ENCODE measurements around the gene LAMA2. TPM values are rescaled to one million over a fixed set of nuclear protein-coding genes. Genes with fewer than 3 reads are reported as not detected.

The LAMA2 gene
- total RNA-seq, 2 donors from 2014 or later = 2.2 to 3.4 TPM

GRCh38 chr6:128997880-128998279, 114.9 kb downstream of the LAMA2 start:
- Mint-ChIP-seq H3K36me3 (ENCODE audit: low read depth) (peaks cover 2% of the 10 kb centered on the region), H3K27ac (no peak overlapping the region), H3K27me3 (peaks cover 12% of the 10 kb centered on the region), H3K4me1 (no peaks in the 10 kb centered on the region), H3K4me3 (no peak overlapping the region)
- DNase-seq (no peak), ATAC-seq (no peak)
- no peaks in the 10 kb centered on the region for H3K9me3 ChIP-seq (ENCODE audit: control insufficient read depth, low read length, poor library complexity, severe bottlenecking)

GRCh38 chr6:129006724-129007514, 124.0 kb downstream of the LAMA2 start:
- no peaks in the 10 kb centered on the region for H3K9me3 ChIP-seq (ENCODE audit: control insufficient read depth, low read length, poor library complexity, severe bottlenecking)
- H3K27me3 Mint-ChIP-seq = peaks cover 35% of the 10 kb centered on the region
- peaks cover 2% of the 10 kb centered on the region for H3K36me3 Mint-ChIP-seq (ENCODE audit: low read depth)
- ATAC-seq (no peak), DNase-seq (no peak)
- no peak overlapping the region for H3K27ac Mint-ChIP-seq
- H3K4me1 Mint-ChIP-seq = peaks cover 7% of the 10 kb centered on the region
- H3K4me3 Mint-ChIP-seq = no peak overlapping the region

- ATAC-seq = no peak
- Mint-ChIP-seq H3K4me1 (peaks cover 7% of the 10 kb centered on the region), H3K27ac (no peak overlapping the region)
Observed at GRCh38 chr6:129007701-129008373, 124.9 kb downstream of the LAMA2 start.

GRCh38 chr6:129008591-129008990, 125.7 kb downstream of the LAMA2 start:
- Mint-ChIP-seq H3K4me3 (no peak overlapping the region), H3K27ac (no peak overlapping the region), H3K27me3 (peaks cover 37% of the 10 kb centered on the region), H3K36me3 (ENCODE audit: low read depth) (peaks cover 2% of the 10 kb centered on the region), H3K4me1 (peaks cover 7% of the 10 kb centered on the region)
- no peaks in the 10 kb centered on the region for H3K9me3 ChIP-seq (ENCODE audit: control insufficient read depth, low read length, poor library complexity, severe bottlenecking)
- ATAC-seq = no peak
- no peak for DNase-seq

More at GRCh38 chr6:129007701-129008373, 124.9 kb downstream of the LAMA2 start:
- H3K9me3 ChIP-seq (ENCODE audit: control insufficient read depth, low read length, poor library complexity, severe bottlenecking) = no peaks in the 10 kb centered on the region
- peaks cover 35% of the 10 kb centered on the region for H3K27me3 Mint-ChIP-seq
- H3K4me3 Mint-ChIP-seq = no peak overlapping the region
- H3K36me3 Mint-ChIP-seq (ENCODE audit: low read depth) = peaks cover 2% of the 10 kb centered on the region
- no peak for DNase-seq

GRCh38 chr6:129009851-129010250, 126.9 kb downstream of the LAMA2 start:
- no peak overlapping the region for H3K27ac Mint-ChIP-seq

GRCh38 chr6:129014302-129014701, 131.4 kb downstream of the LAMA2 start:
- no peak overlapping the region for H3K4me3 Mint-ChIP-seq
- no peak for DNase-seq
- peaks cover 3% of the 10 kb centered on the region for H3K36me3 Mint-ChIP-seq (ENCODE audit: low read depth)
- H3K4me1 Mint-ChIP-seq = no peaks in the 10 kb centered on the region
- no peaks in the 10 kb centered on the region for H3K9me3 ChIP-seq (ENCODE audit: control insufficient read depth, low read length, poor library complexity, severe bottlenecking)
- no peak overlapping the region for H3K27ac Mint-ChIP-seq
- ATAC-seq = no peak
- peaks cover 24% of the 10 kb centered on the region for H3K27me3 Mint-ChIP-seq

More at GRCh38 chr6:129009851-129010250, 126.9 kb downstream of the LAMA2 start:
- peaks cover 7% of the 10 kb centered on the region for H3K4me1 Mint-ChIP-seq
- H3K9me3 ChIP-seq (ENCODE audit: control insufficient read depth, low read length, poor library complexity, severe bottlenecking) = no peaks in the 10 kb centered on the region
- peaks cover 42% of the 10 kb centered on the region for H3K27me3 Mint-ChIP-seq
- DNase-seq (no peak), ATAC-seq (no peak)
- no peak overlapping the region for H3K4me3 Mint-ChIP-seq
- H3K36me3 Mint-ChIP-seq (ENCODE audit: low read depth) = peaks cover 5% of the 10 kb centered on the region

- Mint-ChIP-seq H3K4me1 (no peaks in the 10 kb centered on the region), H3K4me3 (no peak overlapping the region), H3K36me3 (ENCODE audit: low read depth) (peaks cover 3% of the 10 kb centered on the region), H3K27ac (no peak overlapping the region), H3K27me3 (peaks cover 16% of the 10 kb centered on the region)
- no peak for ATAC-seq
- H3K9me3 ChIP-seq (ENCODE audit: control insufficient read depth, low read length, poor library complexity, severe bottlenecking) = no peaks in the 10 kb centered on the region
- no peak for DNase-seq
Observed at GRCh38 chr6:129015721-129016120, 132.8 kb downstream of the LAMA2 start.

GRCh38 chr6:129016844-129017243, 133.9 kb downstream of the LAMA2 start:
- Mint-ChIP-seq H3K27me3 (peaks cover 7% of the 10 kb centered on the region), H3K4me3 (no peak overlapping the region), H3K4me1 (no peaks in the 10 kb centered on the region), H3K36me3 (ENCODE audit: low read depth) (peaks cover 3% of the 10 kb centered on the region), H3K27ac (no peak overlapping the region)
- ATAC-seq = no peak
- H3K9me3 ChIP-seq (ENCODE audit: control insufficient read depth, low read length, poor library complexity, severe bottlenecking) = no peaks in the 10 kb centered on the region
- no peak for DNase-seq

GRCh38 chr6:129022011-129022553, 139.1 kb downstream of the LAMA2 start:
- Mint-ChIP-seq H3K4me3 (no peak overlapping the region), H3K27me3 (no peaks in the 10 kb centered on the region), H3K4me1 (no peaks in the 10 kb centered on the region), H3K36me3 (ENCODE audit: low read depth) (no peaks in the 10 kb centered on the region), H3K27ac (no peak overlapping the region)
- H3K9me3 ChIP-seq (ENCODE audit: control insufficient read depth, low read length, poor library complexity, severe bottlenecking) = no peaks in the 10 kb centered on the region
- ATAC-seq (no peak), DNase-seq (no peak)

GRCh38 chr6:129026601-129027000, 143.7 kb downstream of the LAMA2 start:
- no peaks in the 10 kb centered on the region for H3K9me3 ChIP-seq (ENCODE audit: control insufficient read depth, low read length, poor library complexity, severe bottlenecking)
- Mint-ChIP-seq H3K4me1 (no peaks in the 10 kb centered on the region), H3K36me3 (ENCODE audit: low read depth) (no peaks in the 10 kb centered on the region), H3K4me3 (no peak overlapping the region), H3K27ac (no peak overlapping the region), H3K27me3 (no peaks in the 10 kb centered on the region)
- no peak for DNase-seq
- no peak for ATAC-seq

GRCh38 chr6:129029778-129030177, 146.8 kb downstream of the LAMA2 start:
- H3K9me3 ChIP-seq (ENCODE audit: control insufficient read depth, low read length, poor library complexity, severe bottlenecking) = no peaks in the 10 kb centered on the region
- no peak for ATAC-seq
- Mint-ChIP-seq H3K27ac (no peak overlapping the region), H3K4me1 (peaks cover 4% of the 10 kb centered on the region), H3K4me3 (no peak overlapping the region), H3K27me3 (no peaks in the 10 kb centered on the region), H3K36me3 (ENCODE audit: low read depth) (no peaks in the 10 kb centered on the region)
- no peak for DNase-seq

- Mint-ChIP-seq H3K4me1 (peaks cover 4% of the 10 kb centered on the region), H3K4me3 (no peak overlapping the region), H3K27me3 (no peaks in the 10 kb centered on the region), H3K27ac (no peak overlapping the region), H3K36me3 (ENCODE audit: low read depth) (no peaks in the 10 kb centered on the region)
- H3K9me3 ChIP-seq (ENCODE audit: control insufficient read depth, low read length, poor library complexity, severe bottlenecking) = no peaks in the 10 kb centered on the region
- DNase-seq = no peak
- ATAC-seq = no peak
Observed at GRCh38 chr6:129030215-129030614, 147.3 kb downstream of the LAMA2 start.

GRCh38 chr6:129031051-129031599, 148.2 kb downstream of the LAMA2 start:
- DNase-seq = no peak
- no peak overlapping the region for H3K27ac Mint-ChIP-seq
- no peaks in the 10 kb centered on the region for H3K36me3 Mint-ChIP-seq (ENCODE audit: low read depth)
- ATAC-seq = no peak
- H3K4me1 Mint-ChIP-seq = peaks cover 4% of the 10 kb centered on the region
- no peaks in the 10 kb centered on the region for H3K27me3 Mint-ChIP-seq
- H3K9me3 ChIP-seq (ENCODE audit: control insufficient read depth, low read length, poor library complexity, severe bottlenecking) = no peaks in the 10 kb centered on the region
- H3K4me3 Mint-ChIP-seq = no peak overlapping the region

Data from T-helper 17 cell (primary cell).